Stimulated activated CD8-positive, alpha-beta memory T cell treated with anti-CD3 and anti-CD28 coated beads, Interleukin-15, amount 100 ng/mL, for 4 hours (primary cell): ENCODE data around the gene CRKL.

Source experiments
- DNase-seq, 2 donors: peaks; one replicate each; pipeline ENCODE4 v3.0.0-alpha.2; 2020; ENCODE audit warnings: low read depth in 2 of 2

Gene CRKL

DNA sequence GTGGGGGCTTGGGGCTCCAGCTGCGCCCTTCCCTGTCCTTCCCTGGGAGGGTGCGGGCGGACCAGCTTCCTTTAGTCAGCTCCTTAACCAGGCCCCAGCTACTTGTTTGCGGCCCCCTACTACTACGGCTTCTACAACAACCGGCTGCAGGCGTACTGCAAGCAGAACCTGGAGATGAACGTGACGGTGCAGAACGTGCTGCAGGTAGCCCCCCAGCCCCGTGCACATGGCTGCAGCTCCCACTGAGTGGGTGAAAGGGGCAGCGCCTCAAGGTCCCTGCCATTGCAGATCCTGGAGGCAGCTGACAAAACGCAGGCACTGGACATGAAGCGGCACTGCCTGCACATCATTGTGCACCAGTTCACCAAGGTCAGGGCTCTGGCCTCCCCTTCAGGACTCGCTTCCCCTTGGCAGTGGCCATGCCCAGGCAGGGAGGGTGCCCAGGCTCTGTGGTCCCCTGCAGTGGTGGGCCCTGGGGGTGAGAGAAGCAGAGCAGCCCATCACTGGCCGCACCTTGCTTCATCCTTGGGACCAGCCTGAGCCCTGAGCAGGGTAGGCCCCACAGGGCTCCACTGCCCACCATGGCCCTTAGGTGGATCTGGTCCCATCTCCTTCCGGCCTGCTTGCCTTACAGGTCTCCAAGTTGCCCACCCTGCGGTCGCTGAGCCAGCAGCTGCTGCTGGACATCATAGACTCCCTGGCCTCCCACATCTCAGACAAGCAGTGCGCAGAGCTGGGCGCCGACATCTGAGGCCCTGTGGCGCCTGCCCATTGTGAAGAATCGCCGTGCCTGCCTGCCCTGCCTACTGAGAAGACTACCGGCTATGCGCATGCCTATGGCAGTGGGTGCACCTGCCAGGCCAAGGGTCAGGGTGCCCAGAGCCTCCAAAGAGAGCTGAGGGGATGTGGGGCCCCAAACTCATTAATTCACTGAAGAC is 79.7 kb downstream of the CRKL start:
- no peak for DNase-seq

DNA sequence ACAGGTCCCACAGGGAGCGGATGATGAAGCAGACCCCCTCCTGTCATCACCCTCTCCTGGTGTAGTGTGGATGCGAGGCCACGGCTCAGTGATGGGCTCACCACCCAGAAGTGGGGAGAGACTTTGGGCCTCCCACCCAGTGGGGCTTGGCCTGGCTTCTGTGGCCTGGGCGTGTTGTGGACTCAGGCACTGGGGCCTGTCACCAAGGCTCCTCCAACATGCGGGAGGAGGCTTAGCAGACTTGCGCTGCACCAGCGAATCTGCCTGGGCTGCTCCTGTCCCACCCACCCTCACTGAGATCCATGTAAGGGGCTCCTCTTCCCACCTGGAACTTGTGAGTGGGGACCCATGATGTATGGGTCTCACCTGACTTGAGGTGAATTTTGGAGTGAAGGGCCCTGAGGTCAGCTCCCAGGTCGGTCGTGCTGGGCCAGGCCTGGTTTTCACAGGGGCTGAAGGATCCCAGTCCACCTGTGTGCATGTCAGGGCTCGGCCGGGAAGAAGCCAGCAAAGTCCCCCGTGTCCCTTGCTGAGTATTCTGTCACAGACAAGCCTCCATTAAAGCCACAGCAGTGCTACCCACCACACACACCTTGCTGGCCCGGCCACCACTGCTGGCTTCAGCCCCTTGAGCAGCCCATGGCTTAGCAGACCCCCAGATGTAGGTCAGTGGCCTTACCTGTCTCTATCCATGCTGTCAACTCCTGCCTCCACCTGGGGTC is 80.5 kb downstream of the CRKL start:
- no peak for DNase-seq

DNA sequence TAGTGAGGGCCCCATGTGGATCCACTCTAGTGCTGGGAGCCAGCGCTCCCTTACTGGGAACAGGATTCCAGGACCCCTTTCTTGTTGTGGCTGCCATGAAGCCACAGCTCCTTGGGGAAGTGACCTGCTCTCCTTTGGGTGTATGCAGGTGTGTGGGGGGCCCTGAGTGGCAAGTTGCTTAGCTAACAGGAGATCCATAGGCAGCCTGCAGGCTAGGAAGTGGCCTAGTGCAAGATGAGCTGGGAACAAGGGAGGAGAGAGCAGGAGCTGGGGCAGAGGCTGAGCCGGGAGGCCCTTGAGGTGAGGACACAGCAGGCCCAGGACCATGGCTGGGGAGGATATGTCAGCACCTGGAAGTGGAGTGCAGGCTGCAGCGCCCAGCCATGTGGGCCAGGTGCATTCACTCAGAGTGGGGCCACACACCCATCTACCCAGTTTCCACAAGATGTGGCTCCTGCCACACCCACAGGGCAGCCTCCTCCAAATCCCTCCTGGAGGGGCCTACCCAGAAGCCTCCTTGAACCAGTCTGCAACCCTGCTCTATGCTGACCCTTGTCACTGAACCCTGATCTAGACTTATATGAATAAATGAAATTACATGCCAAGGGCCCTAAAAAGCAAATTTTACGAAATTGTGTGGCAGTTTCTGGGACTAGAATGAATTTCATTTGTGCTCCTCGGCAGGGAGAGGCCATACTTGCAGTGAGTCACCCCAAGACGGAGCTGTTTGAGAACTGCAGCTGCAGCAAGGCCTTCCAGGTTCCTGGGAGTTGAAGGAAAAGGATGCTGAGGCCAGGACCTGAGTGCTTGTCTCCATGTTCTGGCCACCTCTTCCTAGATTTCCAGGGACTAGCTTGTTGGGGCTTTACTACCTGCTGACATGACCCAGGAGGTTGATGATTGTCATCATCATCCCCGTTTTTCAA is 81.5 kb downstream of the CRKL start:
- no peak for DNase-seq

DNA sequence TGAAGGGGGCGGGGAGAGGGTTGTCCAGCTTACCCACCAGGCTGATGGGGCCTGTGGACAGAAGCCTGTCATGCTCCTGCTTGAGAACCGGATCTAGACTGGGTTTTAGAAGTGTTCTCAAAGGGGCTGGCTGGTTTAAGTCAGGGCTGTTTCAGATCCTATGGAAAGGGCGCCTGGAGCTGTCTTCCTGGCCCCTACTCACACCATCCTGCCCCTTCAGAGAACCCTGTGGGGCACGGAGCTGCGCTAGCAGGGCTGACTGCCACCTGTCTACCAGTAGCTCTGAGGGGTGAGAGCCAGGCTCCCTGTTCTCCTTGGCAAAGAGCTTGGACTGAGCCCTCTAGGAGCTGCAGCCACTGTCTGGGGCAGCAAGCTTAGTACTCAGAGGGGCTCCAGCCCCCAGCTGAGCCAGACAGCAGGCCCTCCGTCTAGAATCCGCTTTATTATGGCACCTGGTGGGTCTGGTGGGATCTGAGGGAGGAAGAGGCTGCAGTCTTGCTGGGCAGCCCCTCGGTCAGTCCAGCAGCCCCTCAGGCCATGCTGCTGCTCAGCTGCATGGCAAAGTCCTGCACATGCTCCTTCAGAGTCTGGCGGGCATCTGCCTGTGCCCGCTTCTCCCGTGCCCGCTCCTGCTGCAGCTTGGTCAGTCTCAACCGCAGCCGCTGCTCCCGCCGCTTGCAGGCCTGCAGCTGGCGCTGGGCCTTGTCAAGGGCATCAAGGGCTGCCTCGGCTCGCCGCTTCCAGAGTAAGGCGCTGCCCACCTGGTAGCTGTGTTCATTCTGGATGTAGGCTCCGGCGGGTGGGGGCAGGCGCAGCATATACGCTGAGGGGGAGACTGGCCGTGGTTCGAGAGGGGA is 82.4 kb downstream of the CRKL start:
- no peak for DNase-seq

DNA sequence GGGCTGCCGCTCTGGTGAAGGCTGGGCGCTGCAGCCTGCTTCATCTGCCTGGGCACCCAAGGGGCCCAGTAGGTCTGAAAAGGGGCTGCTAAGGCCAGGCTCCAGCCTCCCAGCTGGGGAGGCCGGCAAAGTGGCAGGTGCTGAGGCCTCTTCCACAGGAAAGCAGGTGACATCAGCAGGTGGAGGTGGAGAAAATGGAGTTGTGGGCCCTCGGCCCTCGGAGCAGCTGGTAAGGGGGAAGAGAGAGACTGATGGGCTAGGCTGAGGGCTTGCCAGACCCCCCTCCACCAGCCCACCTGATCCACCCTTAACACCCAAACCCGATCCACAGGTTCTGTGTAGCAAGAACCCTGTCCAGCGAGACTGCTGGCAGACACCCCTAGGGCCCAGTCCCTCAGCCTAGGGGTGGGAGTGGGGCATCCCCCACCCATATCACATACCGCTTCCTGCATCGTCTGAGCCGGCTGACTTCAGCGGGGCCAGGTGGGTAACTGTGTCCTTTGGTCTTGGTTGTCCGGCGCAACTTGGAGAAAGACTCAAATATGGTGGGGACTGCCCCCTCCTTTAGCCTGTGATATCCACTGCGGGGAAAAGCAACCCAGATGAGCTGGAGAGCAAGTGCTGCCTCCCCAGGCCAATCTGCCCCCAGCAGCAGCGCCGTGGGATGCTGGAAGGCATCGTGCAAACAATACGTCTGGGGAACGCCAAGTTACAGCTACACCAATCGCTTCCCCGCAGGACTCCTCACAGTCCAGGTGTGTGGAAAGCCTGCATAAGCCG is 83.2 kb downstream of the CRKL start:
- DNase-seq = no peak

DNA sequence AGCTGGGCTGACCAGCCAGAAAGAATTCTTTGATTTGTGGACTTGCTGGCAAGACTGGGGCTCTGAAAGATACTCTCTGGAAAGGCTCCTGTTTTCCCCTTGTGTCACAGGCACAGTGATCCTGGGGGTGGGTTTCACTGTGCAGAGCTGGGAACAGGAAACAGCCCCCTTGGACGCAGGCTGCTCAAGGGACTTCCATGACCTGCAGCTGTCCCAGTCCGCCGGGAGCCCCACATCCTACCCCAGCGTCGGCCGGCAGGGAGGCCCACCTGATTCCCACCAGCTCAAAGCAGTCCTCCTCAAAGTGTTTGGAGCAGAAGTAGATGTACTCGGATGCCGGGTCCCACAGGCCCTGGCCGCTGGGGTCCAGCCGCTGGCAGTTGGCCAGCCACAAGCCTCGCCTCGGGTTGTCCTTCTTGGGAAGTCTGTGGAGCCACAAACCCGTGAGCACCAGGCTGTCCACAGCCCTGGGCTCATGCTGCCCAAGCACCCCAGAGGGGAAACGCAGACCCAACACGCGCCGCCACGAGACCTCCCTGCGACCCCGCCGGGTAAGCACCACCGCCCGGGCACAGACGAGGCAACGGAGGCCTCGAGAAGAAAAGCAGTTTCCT is 83.9 kb downstream of the CRKL start:
- no peak for DNase-seq

DNA sequence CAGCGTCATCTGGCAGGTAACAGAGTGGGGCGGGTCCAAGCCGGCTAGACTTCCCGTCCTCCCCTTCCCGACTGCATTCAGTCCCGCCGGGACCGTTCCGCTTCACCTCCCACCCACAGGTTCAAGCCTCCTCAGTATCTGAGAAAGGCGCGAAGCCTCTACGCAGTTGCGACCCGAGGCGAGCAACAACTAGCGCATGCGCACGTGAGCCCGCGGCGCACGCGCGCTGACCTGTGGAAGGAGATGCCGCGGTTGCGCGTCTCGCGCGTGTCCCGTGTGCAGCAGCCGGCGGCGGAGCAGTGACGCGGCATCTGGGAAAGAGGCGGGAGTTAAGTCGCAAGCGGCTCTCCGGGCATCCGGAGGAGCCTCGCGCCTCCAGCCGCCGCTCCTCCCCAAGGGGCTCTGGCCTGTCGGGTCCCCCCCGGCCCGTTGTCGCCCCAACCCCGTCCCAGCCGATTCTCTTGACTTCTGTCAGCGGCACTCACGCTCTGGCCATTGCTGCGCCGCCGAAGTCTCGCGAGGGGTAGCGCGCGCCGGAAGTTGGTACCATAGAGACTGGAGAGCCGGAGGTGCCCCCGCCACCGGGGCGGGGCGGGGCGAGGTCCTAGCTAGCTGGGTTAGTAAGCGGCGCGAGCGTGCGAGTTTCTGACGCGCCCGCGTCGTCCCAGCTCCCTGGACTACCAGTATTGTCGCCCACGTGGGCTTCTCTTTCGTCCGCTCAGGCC is 84.6 kb downstream of the CRKL start, which contains the start of gene THAP7:
THAP7 (minus strand) TSS at position 518 of the 725 bp plus-strand sequence; CDS start at position 311, 207 bp downstream.
- peak; percentile 93 to 94 for DNase-seq
